CD4-positive, alpha-beta T cell treated with Interleukin-1 beta for 1 hour (primary cell): ENCODE data around the gene MGLL.
A peak's percentile ranks its signal among the peaks of the same experiment; 100 is the strongest.

Experiments
- DNase-seq, 2 donors: peaks; one replicate each; pipeline ENCODE4 v3.0.0-alpha.2; 2020 to 2022

Gene MGLL

DNA sequence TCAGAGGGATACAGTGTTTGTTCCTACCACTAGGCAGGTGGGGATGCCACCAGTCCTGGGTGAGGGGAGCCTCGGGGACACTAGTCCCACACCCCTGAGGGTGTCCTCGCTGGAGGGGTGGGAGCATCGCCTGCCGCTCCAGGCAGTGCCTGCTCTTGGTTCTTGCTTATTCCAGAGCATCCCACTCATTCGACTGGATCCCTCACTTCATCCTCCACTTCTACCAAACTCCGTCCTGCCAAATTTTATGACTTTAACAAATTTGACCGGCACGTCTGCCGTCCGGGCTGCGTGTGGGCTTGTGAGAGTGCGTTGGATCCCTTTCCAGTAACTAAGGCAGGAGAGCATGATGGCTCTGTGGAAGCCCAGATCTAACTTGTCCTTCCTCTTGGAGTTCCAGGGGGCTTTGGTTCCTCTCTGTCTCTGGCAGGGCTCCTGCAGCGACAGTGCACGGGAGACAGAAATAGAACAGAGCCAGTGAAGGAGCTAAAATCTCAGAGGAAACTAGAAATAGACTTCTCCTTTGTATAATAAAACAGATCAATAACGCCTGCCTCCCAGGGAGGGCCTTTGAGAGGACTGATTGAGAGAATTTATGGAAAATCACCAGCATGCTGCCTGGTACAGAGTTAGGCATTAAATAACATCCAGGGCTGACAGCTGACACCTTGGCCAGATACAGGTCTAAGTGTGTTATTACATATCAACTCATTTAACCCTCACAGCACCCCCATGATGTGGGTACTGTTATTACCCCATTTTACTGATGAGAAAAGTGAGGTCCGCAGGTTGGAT, 34.5 kb downstream of the MGLL start:
- DNase-seq: no peak

DNA sequence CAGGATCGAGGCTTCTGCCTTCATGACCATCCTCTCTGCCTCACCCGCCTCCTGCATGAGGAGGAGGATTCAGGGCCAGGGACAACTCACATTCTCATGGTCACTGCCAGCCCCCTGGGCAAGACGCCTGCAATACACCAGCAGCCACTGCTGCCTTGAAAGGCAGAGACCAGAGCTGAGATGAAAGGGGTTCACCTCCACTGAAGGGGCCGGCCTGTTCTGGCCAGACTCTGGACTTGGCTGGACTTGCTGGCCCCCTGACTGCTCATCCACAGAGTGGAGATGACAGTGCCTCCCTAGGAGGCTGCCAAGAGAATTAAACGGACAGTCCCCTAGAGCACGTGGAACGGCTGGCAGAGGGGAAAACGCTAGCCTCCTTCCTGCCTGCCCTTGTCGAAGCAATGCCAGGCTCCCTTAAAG, 35.2 kb downstream of the MGLL start:
- DNase-seq: no peak

DNA sequence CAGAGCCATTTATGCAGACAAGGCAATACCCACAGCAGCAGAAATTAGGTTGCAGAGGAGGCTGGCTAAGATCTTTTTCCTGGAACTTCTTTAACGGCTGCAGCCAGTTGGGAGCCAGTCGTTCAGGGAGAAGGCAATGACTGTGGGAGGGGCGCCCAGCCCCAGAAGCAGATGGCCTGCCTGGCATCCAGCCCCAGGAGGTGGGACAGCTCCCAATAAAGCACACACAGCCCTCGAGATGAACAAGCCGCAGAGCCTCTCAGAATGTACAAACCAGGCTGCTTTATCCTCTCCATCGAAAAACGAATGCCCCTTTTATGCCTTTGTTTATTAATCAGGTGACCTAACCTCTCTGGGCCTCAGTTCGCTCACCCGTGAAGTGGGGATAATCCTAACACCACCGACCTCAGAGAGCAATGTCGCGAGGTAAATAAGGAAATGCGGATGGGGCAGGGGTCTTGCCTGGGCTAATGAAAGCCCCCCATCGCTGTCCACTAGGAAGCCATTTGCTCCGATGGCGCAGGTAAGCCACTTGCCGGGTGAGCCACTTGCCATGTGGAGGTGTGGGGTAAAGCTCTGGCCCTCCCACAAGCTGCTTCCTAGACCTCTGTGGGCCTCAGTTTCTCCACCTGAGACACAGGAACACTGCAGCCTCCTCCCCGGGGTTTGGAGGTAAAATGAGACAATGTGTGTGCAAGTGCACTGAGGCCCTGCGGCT, 35.8 kb downstream of the MGLL start:
- DNase-seq: no peak

DNA sequence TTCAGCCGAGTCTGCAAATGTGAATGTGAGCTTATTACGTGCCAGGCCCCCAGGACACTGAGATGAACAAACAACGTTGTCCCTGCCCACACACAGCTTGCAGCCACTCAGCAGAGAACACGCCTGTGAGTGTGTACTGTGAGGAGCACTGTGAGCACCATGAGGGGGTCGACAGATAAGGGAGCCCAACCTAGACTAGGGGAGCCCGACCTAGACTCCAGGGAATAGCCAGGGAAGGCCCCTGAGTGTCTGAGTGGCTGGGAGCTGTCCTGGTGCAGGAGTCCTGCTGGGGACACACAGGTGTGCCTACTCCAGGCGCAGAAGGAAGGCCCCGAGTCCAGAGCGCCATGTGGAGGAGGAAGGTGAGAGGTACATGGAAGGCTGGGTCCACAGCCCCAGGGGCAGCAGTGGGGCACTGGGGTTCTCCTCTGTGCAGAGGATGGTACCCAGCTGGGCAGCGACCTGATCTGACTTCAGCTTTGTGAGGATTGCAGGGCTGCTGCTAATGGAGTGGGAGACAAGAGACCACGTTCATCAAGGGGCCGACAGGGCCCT, 36.5 kb downstream of the MGLL start:
- DNase-seq: no peak

DNA sequence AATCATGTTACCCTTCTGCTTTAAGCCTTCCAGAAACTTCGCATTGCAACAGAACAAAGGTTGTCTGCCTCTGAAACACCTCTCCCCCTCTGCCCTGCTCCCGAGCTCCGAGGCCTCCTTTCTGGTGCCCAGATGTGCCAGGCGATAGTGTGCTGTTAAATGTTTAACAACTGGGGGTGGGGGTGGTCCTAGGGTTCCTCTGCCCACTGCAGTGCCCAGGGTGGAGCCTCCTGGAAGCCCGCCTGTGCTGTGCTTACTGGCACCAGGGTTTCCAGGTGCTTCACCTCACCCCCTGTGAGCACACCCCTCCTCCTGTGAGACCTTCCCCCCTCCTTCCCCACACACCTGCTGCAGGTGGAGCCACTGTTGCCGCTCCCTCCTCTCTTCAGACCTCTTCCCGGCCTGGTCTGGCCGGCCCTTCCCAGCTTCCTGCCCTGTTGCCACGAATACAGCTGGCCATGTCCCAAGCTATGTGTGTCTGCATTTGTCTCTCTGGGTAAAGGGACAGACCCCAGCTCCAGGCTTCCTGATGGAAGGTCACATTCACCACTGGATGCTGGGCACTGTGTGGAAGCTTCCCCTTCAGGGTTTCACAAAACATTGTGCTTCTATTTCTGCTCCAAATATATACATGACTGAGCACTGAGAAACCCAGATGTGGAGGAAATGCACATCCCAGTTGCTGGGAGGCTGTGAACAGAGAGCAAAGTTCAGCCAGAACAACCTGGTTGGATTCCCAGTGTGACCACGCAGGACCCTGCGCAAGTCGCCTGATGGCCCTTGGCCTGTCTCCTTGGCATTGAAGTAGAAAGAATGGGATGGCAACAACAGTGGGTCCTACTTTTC, 37.2 kb downstream of the MGLL start:
- no peak for DNase-seq

DNA sequence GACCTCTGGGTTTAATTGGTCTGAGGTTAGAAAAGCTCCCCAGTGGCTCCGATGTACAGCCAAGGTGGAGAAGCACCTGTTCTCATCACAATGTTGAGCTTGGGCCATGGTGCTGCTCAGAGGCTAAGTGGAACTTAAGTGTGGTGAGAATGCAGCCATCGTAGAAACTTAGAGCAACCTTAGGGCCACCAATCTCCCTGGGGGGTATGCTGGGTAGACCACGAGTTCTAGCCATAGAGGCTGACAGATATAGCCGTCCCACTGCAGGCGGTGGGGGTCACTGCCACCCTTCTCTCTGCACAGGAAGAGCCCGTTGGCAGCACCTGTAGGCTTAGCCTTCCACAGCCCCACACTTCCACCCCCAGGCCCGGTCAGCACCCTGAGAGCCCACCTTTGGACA, 38.0 kb downstream of the MGLL start:
- DNase-seq: no peak

- DNase-seq: no peak
These were observed 38.6 kb downstream of the MGLL start for GRCh38 chr3:127783642-127784160.

DNA sequence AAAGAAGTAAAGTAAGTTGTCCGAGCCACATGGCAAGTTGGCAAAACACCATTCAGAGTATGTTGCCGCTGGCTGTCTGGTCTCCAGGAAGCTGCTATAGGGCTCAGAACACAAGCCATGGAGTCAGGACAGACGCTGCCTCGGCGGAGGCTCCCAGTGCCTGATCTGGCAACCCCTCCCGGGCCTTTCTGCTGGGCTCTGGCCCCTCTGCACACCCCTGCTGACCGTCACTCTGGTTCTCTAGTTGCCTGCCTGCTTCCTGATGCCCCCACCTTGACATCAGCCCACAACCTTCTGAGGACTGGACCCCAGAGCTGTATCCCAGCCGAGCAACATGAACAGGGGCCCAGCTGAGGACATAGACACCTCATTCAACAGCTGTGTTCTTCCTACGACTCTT, 39.1 kb downstream of the MGLL start:
- no peak for DNase-seq

DNA sequence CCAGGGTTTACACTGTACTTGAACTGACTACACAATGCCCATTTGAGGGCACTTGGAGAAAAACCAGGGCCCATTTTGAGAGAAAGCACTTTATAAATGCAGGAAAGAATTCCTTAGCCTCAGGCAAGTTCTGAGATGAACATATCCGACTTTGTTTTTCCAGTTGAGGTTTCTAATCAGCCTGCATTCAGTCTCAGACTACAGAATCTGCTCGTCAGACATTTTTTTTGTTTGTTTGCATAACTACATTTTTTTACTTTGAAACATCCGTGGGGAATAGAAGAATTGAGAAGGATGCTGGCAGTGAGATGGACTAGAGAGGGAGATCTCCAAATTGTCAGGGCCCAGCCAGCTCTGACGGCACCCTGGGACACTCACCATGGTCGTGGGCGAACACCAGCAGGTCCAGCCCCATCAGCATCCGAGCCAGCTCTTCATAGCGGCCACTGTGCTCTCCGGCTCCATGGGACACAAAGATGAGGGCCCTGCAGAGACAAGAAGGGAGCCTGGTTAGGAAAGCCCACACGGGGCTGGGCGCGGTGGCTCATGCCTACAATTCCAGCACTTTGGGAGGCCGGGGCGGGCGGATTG, 40.8 kb downstream of the MGLL start:
- DNase-seq: no peak

- DNase-seq: no peak
These were observed 41.5 kb downstream of the MGLL start for GRCh38 chr3:127780536-127781400.

- no peak for DNase-seq
These were observed 42.6 kb downstream of the MGLL start for GRCh38 chr3:127779747-127780146.

- DNase-seq: no peak
These were observed 44.2 kb downstream of the MGLL start for GRCh38 chr3:127777921-127778656.

GRCh38 chr3:127777332-127777731, 45.0 kb downstream of the MGLL start:
- no peak for DNase-seq

DNA sequence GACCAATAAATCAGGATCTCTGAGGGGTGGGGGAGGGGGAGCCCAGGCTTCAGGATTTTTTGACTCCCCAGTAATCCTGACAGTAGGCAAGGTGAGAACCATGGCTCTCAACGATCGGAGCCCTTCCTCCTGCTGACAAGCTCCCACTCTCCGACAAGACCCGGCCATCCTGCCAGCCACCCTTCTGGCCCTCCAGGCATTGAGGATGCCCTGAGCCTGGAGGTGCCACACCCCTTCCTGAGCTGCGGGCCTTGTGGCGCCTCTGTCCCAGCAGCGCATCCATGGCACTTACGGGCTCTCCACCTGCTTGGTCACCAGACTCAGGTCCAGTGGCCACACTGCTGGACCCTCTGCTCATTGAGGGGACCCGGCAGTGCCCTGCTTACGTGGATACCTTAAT, 46.0 kb downstream of the MGLL start:
- DNase-seq: no peak

GRCh38 chr3:127775398-127776109, 46.8 kb downstream of the MGLL start:
- DNase-seq: peak in 1 of 2 donors; percentile 30

DNA sequence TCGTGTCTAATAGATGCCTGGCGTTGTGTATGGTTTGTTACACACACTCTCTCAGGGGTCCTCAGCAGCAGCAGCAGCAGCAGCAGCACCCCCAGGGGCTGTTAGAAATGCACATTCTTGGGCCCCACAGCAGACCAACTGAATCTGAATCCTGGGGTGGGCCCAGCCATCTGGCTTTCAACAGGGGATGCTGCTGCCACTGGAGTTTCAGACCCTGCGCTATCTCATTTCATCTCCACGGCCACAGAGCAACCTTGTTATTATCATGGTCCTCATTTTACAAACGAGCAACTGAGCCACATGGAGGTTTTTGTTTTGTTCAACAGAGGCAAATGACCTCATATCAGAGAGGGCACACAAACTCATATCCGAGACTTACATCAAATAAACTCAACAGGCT, 47.7 kb downstream of the MGLL start:
- DNase-seq: no peak

DNA sequence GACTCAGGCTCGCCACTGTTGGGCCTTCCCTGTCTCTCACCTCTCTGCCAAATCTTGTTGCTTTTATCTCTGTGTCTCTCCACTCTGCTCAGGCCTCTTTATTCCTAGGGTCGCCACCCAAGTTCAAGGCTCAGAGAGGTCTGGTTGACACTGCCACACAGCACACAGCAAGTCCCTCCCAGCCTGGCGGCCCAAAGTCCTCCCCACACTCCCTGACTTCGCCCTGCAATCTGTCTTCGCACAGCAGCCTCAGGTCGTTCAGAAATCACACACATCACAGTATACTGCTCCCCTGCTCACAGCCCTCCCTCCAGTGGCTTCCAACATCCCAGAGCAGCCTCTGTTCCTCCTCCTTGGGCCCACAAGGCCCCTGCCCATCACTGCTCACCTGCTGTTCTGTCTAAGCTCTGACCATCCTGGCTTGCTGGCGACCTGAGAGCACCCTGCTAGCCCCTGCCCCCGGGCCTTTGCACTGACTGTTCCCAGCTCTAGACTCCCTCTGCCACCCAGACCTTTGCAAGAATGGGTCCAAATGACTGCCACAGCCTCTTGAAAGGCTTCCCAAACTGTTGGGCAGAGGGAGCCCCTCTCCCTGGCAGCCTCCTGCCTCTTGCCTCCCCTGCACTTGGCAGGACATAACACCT, 48.4 kb downstream of the MGLL start:
- DNase-seq: no peak

DNA sequence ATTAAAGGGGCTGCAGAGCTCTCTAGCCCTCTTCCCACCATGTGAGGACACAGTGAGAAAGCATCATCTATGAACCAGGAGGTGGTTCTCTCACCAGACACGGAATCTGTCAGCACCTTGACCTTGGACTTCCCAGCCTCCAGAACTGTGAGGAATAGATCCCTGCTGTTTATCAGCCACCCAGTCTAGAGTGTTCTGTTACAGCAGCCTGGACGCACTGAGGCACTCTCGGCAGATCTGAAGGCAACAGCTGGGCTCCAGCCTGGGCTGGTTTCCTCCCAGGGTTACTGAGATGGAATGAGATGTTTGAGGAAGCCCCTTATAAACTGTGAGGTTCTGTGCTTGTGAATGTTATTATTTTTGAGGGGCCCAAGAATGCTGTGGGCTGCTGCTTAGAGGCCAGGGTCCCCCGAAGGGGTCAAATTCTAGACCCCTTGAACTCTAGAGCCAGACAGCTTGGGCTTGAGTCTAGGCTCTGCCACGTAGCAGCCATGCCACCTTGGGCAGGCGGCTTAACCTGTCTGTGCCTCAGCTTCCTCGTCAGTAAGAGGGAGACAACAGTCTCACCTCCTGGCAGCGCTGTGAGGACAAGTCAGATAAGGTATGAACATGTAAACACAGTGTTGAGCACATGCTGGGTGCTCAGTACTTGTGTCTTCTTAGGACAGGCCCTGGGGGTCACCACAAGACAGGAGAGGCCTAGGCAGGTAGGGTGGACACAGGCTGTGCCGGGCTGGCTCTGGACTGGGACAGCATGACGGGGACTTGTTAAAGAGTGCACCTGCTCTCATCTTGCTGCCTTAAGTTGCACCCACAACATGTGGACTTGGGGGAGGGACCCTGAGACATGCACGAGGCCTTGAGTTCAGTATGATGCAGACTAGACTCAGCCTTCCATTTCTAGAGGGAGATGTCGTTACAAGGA, 49.2 kb downstream of the MGLL start:
- no peak for DNase-seq
